Neural cell (in vitro differentiated cells): ENCODE results near the gene EPN1.

Source experiments
- CTCF ChIP-seq: fragments of 450-650 bp; IDR thresholded peaks from 2 replicates; pipeline ENCODE4 v1.5.1; 2014; ENCODE audit warnings: antibody characterized with exemption, mild to moderate bottlenecking, moderate library complexity; ENCODE audit not compliant: poor library complexity, severe bottlenecking
- EP300 ChIP-seq: fragments of 450-650 bp; conservative IDR thresholded peaks from 2 replicates; pipeline ENCODE4 v1.6.1; 2014; ENCODE audit warnings: antibody characterized with exemption, mild to moderate bottlenecking, moderate library complexity; ENCODE audit not compliant: poor library complexity, severe bottlenecking
- EZH2 ChIP-seq: fragments of 200-600, 300-800 bp; shearing (Covaris generic), sonication (generic); IDR thresholded peaks from 2 replicates; pipeline ENCODE4 v1.6.1; 2014; ENCODE audit warnings: antibody characterized with exemption, low read length, borderline replicate concordance, mild to moderate bottlenecking; ENCODE audit not compliant: insufficient read depth, poor library complexity, severe bottlenecking
- MXI1 ChIP-seq: fragments of 450-650 bp; conservative IDR thresholded peaks from 2 replicates; pipeline ENCODE4 v1.6.1; 2014; ENCODE audit warnings: antibody characterized with exemption, mild to moderate bottlenecking; ENCODE audit not compliant: poor library complexity, severe bottlenecking
- POLR2AphosphoS5 ChIP-seq: IDR thresholded peaks from 2 replicates; pipeline ENCODE4 v1.6.1; 2012
- RAD21 ChIP-seq: fragments of 450-650 bp; conservative IDR thresholded peaks from 2 replicates; pipeline ENCODE4 v1.6.1; 2014; ENCODE audit warnings: antibody characterized with exemption, mild to moderate bottlenecking, moderate library complexity
- REST ChIP-seq: IDR thresholded peaks from 2 replicates; pipeline ENCODE4 v1.6.1; 2012; ENCODE audit warnings: borderline replicate concordance
- SMC3 ChIP-seq: fragments of 450-650 bp; conservative IDR thresholded peaks from 2 replicates; pipeline ENCODE4 v1.6.1; 2014; ENCODE audit warnings: antibody characterized with exemption, mild to moderate bottlenecking, moderate library complexity; ENCODE audit not compliant: poor library complexity
- TAF1 ChIP-seq: IDR thresholded peaks from 2 replicates; pipeline ENCODE4 v1.6.1; 2012; ENCODE audit warnings: low read depth

GRCh38 chr19:55705972-55706371, 30.9 kb downstream of the EPN1 start:
- TF ChIP-seq EZH2 (no peak), REST (no peak), EP300 (no peak), CTCF (no peak), POLR2AphosphoS5 (no peak), TAF1 (no peak), RAD21 (no peak), MXI1 (no peak), SMC3 (no peak)
